Dermis lymphatic vessel endothelial cell (primary cell): ENCODE measurements around the gene AGMO. TPM values are rescaled to one million over a fixed set of nuclear protein-coding genes. Genes with fewer than 3 reads are reported as not detected.

ENCODE experiments used
- total RNA-seq: library from RNA; depleted of rRNA; stranded (reverse); fragments of >200 nt; gene quantifications from 2 replicates; pipeline ENCODE4 v1.2.1, GENCODE V29; 2014

Gene AGMO
- total RNA-seq: 2.5 TPM in 2 replicates

DNA sequence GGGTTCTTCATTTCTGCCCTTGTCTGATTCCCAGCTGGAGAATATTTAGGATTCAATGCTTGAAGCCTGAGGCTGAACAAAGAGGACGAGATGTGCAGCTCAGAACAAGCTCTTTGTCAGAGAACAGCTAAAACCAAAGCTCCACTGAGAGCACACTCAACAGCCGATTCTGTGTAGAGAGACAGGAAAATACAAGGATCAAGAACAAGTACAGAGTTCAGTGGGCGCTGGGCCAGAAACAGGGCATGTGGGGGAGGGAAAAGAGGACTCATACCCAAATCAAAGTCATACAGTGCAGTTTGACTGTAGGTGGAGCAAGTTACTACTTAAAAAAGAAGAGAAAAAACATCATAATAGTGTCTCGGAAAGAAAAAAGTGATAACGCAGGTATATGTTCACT is at the start of gene AGMO:
Gene AGMO, minus strand, starts transcription at position 181 of the 400 bp plus-strand sequence.

Other genes with a start within 250 kb of the AGMO start
- gene MEOX2, start 124.7 kb upstream of the AGMO start, total RNA-seq: 1.8 and 6.2 TPM in 2 replicates